ENCODE measurements around the gene CD163.
A peak's percentile ranks its signal among the peaks of the same experiment; 100 is the strongest.
"Not testable (repeated sequence)": the region's sequence is repeated elsewhere in the genome, so short reads cannot be mapped to it uniquely, and the experiment has no call there.

Gene CD163

GRCh38 chr12:7503686-7504415 lies at the start of gene CD163:
Gene CD163, minus strand, starts transcription at chr12:7503777. Its CDS starts 87 bp downstream, at chr12:7503690.
- DNase-seq, result peak; percentile 5

- DNase-seq, result no peak
These were observed 39.2 kb upstream of the CD163 start for GRCh38 chr12:7542813-7543212.

DNA sequence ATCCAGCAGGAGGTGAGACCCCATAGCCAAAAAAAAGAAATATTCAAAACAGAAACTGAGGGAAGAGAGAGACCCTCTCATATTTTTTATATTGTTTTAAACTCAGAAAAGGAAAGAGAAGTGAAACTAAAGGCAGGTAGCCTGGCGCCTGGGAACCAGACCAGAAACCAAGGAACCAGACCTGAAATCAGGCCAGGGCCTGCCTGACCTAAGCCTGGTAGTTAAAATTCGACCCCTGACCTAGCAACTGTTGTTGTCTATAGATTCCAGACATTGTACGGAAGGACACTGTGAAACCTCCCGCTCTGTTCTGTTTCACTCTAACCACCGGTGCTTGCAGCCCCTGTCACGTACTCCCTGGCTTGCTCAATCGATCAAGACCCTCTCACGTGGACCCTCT lies 38.5 kb upstream of the CD163 start:
- DNase-seq, result no peak

DNA sequence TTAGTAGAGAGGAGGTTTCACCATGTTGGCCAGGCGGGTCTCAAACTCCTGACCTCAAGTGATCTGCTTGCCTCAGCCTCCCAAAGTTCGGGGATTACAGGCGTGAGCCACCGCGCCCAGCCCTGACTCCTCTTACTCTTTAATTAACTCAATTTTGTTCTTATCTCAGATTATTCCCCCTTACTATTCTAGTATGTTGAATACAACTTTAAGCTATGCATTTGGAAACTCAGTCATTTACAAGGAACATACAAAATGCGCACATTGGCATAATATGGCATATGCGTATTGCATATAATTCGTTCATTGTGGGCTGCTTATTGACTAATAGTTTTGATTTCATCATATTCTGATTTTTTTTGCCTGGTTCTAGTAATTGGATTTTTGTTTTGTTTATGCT lies 10.8 kb upstream of the CD163 start:
- DNase-seq, result no peak

- DNase-seq, result no peak
These were observed 9.0 kb upstream of the CD163 start for GRCh38 chr12:7512553-7512952.

DNA sequence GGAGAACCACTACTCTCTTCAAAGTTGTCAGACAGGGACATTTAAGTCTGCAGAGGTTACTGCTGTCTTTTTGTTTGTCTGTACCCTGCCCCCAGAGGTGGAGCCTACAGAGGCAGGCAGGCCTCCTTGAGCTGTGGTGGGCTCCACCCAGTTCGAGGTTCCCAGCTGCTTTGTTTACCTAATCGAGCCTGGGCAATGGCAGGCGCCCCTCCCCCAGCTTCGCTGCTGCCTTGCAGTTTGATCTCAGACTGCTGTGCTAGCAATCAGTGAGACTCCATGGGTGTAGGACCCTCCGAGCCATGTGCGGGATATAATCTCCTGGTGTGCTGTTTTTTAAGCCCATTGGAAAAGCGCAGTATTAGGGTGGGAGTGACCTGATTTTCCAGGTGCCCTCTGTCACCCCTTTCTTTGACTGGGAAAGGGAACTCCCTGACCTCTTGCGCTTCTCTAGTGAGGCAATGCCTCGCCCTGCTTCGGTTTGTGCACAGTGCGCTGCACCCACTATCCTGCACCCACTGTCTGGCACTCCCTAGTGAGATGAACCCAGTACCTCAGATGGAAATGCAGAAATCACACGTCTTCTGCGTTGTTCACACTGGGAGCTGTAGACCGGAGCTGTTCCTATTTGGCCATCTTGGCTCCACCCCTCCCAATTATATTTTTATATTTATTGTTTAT lies 6.4 kb upstream of the CD163 start:
- not testable (repeated sequence) for DNase-seq

DNA sequence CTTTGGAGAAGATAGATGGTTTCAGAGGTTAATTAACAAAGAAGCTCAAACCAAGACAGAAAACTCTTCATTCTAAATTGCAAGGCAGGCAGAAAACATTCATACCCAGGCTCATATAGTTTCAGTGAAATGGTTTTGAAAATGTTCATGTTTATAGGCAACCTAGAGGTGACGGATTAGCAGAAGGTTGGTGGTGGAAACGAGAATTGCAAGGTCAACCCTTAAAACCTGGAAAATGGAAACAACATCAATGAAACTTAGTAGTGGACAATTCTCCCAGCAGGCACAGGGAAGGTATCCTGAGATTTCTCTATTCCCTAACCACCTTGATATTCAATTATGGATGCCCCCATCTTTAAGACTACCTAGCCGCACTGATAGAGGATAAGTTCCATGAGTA lies 965 bp downstream of the CD163 start:
- no peak for DNase-seq

DNA sequence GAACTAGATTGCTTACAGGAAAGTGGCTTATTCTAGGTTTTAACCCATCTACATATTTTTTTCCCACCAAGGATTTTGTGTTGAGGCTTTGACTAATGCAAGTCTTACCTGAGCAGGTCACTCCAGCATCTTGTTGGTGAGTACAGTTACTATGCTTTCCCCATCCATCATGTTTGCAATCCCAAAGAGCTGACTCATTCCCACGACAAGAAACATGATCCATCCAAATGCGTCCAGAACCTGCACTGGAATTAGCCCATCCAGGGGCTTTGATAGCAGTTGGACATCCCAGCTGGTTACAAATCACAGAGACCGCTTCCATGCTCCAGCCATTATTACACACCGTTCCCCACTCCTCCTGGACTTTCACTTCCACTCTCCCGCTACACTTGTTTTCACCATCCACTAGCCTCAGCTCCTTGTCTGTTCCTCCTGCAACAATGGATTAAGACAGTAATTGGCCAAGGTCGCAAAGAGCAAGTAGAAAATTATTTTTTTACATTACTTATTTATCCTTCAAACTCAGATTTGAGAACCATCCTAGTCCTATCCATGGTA lies 2.5 kb downstream of the CD163 start:
- no peak for DNase-seq

DNA sequence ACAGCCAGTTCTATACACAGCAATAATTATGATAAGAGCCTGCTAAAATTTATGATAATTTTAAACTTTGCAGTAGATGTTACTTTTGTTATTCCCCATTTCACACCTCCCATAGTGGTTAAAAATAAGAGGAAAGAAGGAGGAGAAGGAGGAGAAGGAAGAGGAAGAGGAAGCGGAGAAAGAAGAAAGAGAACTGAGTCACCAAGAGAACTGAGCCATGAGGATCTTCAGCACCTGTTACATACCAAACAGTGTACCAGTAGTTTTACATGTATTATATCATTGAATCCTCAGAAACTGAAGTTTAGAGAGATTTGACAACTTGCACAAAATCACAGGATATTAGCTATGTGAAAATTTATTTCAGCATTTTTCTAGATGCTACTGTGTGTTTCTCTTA lies 3.9 kb downstream of the CD163 start:
- DNase-seq, result no peak

- no peak for DNase-seq
These were observed 4.8 kb downstream of the CD163 start for GRCh38 chr12:7498809-7499208.

GRCh38 chr12:7497661-7498060 lies 5.9 kb downstream of the CD163 start:
- DNase-seq, result no peak

GRCh38 chr12:7496451-7496850 lies 7.1 kb downstream of the CD163 start:
- DNase-seq, result no peak

GRCh38 chr12:7495136-7495535 lies 8.4 kb downstream of the CD163 start:
- no peak for DNase-seq

GRCh38 chr12:7493006-7493405 lies 10.6 kb downstream of the CD163 start:
- DNase-seq, result no peak

DNA sequence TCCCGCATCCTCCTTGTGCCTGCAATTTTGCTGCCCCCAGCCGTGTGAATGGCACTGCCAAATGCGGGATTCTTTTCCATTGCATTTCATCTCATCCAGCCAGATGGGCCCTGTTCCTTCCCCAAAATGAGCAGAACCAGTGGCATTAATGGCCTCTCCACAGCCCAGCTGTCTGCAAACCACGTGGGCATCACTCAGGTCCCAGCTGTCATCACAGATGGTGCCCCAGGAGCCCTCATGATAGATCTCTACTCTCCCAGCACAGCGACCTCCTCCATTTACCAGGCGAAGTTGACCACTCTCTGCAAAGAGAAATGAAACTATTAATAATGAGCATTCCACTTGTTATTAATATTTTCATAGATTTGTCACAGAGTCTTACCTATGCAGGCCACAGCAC lies 17.1 kb downstream of the CD163 start:
- DNase-seq, result no peak

DNA sequence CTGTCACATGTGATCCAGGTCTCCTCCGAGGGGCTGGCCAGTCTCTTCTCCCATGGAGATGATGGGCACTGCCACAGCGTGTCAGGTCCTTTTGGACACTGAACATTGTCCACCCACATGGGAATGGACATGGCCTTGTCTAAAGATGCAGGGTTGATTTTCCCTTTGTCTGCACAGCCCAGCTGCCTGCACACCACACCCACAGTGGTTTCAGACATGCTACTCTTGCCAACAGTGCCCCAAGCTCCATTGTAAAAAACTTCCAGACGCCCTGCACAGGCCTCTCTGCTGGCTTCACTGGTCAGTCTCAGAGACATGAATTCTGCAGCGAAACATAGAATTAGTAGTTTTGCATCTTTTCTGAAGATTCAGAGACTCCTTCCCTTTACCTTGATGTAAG lies 18.5 kb downstream of the CD163 start:
- no peak for DNase-seq

GRCh38 chr12:7483343-7483742 lies 20.2 kb downstream of the CD163 start:
- DNase-seq, result no peak

DNA sequence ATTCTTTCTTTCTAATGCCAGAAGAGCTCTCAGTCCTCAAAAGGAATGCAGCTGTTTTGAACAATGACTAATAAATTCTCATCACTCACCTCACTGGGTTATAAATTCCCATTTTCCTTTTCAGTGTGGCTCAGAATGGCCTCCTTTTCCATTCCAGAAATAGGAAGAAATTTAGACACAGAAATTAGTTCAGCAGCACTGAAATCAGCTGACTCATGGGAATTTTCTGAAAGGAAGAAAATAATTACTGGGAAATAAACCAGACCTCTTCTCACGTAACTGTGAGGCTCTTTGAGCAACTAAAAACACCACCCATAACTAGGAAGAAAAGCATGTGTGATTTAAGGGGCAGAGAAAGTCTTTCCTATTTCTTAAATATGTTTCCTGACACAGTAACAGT lies 23.8 kb downstream of the CD163 start:
- no peak for DNase-seq

DNA sequence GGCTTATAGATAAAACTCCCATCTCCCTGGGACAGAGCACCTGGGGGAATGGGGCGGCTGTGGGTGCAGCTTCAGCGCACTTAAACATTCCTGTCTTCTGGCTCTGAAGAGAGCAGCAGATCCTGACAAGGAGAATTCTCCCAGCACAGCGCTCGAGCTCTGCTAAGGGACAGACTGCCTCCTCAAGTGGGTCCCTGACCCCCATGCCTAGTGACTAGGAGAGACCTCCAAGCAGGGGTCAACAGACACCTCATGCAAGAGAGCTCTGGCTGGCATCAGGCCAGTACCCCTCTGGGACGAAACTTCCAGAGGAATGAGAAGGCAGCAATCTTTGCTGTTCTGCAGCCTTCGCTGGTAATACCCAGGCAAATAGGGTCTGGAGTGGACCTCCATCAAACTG lies 31.5 kb downstream of the CD163 start:
- no peak for DNase-seq

DNA sequence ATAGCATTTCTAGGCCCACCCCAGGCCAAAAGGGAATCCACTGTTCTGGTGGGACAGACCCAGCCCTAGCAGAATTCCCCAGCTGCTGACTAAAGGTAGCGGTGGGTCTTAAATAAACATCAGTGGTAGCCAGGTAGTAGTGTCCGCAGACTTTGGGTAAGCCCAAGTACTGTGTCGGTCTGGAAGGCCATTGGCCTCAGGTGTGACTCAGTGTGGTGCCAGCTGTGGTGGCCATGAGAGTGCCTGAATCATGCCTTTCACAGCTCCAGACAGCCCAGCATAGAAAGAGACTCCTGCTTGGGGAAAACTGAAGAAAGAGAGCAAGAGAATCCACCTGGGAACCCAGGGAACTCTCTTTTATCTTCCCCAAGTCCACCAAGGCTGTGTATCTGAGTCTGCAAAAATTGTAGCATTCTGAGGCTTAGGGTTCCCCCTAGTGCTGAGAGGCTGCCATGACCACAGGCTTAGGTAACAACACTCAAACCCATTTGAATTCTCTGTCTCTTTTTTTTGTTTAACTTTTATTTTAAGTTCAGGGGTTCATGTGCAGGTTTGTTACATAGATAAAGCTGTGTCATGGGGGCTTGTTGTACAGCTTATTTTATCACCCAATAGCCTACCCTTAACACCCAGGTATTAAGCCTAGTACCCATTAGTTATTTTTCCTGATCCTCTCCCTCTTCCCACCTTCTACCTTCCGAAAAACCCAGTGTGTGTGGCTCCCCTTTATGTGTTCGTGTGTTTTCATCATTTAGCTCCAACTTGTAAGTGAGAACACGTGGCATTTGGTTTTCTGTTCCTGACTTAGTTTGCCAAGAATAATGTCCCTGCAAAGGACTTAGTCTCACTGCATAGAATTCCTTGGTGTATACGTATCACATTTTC lies 43.0 kb downstream of the CD163 start:
- peak; percentile 29 for DNase-seq

DNA sequence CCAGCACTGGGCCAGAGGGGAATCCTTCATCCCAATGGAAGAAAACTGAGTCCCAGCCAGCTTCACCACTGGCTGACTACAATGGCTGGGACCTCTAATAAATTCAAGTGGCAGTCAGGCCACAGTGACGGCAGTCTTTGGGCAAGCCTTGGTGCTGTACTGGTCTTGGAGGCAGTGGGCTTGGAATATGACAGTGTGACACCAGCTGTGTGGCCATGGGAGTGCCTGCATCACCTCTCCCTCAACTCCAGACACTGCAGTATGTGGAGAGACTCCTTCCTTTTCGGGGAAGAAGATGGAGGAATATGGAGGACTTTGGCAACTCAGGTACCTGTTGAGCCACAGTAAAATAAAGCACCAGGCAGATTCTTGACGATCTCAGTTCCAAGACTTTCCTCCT lies 43.6 kb downstream of the CD163 start:
- no peak for DNase-seq

DNA sequence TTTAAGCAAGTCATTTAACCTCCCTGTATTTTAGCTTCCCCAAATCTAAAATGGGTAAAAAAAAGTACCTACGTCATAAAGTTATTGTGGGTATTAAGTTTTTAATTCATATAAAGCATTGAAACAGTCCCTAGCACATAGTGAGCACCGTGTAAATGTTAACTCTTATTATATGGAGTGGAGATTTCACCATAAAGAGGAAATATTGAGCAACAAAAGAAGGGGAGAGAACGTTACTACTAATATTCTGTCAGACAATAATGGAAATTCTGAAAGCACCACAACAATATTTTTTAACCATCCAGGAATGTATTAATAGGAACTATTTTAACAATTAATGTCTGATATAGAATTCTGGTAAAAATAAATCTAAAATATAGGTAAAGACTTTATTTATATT lies 51.8 kb downstream of the CD163 start:
- no peak for DNase-seq

GRCh38 chr12:7450667-7451066 lies 52.9 kb downstream of the CD163 start:
- DNase-seq, result no peak

Data from CD4-positive, alpha-beta T cell treated with Interleukin-17A for 1 hour (primary cell).